Measurements from ENCODE around the gene NAT14.

The NAT14 gene

DNA sequence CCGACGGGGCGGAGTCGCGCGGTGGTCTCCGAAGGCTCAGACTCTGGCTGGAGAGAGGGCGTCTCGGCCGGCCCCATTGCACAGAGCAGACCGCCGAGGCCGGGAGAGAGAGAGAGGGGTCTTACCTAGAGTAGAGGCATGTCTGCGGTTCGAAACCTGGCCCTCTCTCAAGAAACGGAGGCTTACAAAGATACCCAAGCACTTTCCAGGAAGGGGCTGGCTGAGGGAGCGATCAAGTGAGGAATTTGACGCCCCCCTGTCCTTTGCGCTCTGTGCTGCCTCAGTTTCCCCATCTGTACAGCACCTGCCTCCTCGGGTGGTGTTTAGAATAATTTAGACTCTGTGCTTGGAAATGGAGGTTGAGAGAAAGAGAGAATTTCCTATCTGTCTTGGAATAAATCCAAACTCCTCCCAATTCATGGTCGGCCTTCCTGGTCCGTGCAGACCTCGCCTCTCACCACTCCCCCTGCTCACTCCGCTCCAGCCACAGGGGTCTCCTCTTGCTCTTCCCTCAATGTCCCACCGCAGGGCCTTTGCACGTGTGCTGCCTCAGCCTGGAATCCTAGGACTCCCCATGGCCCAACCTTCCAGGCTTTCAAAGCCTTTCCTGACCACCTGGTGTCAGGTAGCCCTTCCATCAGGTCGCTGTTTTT lies 22.9 kb upstream of the NAT14 start:
- TF ChIP-seq SIN3A (IDR thresholded peaks at IDR 0.05; ENCODE audit: borderline replicate concordance, insufficient read depth, low read length) (no peak), POLR2AphosphoS5 (IDR thresholded peaks at IDR 0.05; ENCODE audit: low read depth, low read length) (no peak; the same call in 1 of the 2 replicates), TAF1 (IDR thresholded peaks at IDR 0.05; ENCODE audit: borderline replicate concordance, insufficient read depth, low read length) (no peak), FOXP2 (optimal IDR thresholded peaks at IDR 0.05; ENCODE audit: borderline replicate concordance, extremely low read depth, extremely low read length, insufficient read depth) (no peak)
- TF ChIP-seq, protein P1, sequence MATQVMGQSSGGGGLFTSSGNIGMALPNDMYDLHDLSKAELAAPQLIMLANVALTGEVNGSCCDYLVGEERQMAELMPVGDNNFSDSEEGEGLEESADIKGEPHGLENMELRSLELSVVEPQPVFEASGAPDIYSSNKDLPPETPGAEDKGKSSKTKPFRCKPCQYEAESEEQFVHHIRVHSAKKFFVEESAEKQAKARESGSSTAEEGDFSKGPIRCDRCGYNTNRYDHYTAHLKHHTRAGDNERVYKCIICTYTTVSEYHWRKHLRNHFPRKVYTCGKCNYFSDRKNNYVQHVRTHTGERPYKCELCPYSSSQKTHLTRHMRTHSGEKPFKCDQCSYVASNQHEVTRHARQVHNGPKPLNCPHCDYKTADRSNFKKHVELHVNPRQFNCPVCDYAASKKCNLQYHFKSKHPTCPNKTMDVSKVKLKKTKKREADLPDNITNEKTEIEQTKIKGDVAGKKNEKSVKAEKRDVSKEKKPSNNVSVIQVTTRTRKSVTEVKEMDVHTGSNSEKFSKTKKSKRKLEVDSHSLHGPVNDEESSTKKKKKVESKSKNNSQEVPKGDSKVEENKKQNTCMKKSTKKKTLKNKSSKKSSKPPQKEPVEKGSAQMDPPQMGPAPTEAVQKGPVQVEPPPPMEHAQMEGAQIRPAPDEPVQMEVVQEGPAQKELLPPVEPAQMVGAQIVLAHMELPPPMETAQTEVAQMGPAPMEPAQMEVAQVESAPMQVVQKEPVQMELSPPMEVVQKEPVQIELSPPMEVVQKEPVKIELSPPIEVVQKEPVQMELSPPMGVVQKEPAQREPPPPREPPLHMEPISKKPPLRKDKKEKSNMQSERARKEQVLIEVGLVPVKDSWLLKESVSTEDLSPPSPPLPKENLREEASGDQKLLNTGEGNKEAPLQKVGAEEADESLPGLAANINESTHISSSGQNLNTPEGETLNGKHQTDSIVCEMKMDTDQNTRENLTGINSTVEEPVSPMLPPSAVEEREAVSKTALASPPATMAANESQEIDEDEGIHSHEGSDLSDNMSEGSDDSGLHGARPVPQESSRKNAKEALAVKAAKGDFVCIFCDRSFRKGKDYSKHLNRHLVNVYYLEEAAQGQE (IDR thresholded peaks at IDR 0.05; ENCODE audit: insufficient read depth in 1 of 2, low read depth in 2 of 2, low read length in 2 of 2) = no peak

DNA sequence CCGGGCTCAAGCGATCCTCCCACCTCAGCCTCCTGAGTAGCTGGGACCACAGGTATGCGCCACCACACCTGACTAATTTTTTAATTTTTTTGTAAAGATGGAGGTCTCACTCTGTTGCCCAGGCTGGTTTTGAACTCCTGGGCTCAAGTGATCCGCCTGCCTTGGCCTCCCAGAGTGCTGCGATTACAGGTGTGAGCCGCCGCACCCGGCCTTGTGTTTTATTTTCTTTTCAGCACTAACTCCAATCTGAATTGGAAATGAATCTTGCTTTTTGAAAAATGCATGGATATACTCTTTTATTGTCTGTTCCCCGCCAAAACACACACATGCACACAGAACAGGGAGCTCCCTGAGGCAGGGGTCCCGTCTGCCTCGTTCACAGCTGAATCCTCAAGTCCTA lies 22.3 kb upstream of the NAT14 start:
- TF ChIP-seq FOXP2 (optimal IDR thresholded peaks at IDR 0.05; ENCODE audit: borderline replicate concordance, extremely low read depth, extremely low read length, insufficient read depth) (no peak), POLR2AphosphoS5 (IDR thresholded peaks at IDR 0.05; ENCODE audit: low read depth, low read length) (no peak), TAF1 (IDR thresholded peaks at IDR 0.05; ENCODE audit: borderline replicate concordance, insufficient read depth, low read length) (no peak), SIN3A (IDR thresholded peaks at IDR 0.05; ENCODE audit: borderline replicate concordance, insufficient read depth, low read length) (no peak)
- TF ChIP-seq, protein P1 (IDR thresholded peaks at IDR 0.05; ENCODE audit: insufficient read depth in 1 of 2, low read depth in 2 of 2, low read length in 2 of 2) = no peak

DNA sequence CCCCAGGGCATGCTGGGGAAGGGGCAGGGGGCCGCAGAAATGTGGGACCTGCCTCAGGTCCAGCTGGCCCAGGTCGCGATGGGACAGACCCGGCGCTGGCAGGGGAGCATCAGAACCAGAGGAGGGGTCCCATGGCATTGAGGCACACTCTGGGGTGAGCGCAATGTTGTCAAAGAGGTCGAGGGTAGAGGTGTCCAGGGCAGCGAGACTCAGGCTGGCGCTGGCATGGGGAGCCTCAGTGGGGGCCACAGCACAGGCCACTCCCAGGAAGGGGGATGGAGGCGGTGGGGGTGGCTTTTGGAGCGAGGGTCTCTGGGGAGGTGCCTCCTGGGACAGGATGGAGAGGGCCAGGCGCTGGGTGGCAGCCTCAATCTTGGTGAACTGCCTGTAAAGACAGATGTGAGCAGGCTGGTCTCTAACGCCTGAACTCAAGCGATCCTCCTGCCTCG lies 21.4 kb upstream of the NAT14 start:
- TF ChIP-seq, protein P1 (IDR thresholded peaks at IDR 0.05; ENCODE audit: insufficient read depth in 1 of 2, low read depth in 2 of 2, low read length in 2 of 2) = no peak
- no peak for TF ChIP-seq TAF1 (IDR thresholded peaks at IDR 0.05; ENCODE audit: borderline replicate concordance, insufficient read depth, low read length)
- no peak for TF ChIP-seq POLR2AphosphoS5 (IDR thresholded peaks at IDR 0.05; ENCODE audit: low read depth, low read length)
- TF ChIP-seq SIN3A (IDR thresholded peaks at IDR 0.05; ENCODE audit: borderline replicate concordance, insufficient read depth, low read length) = no peak
- TF ChIP-seq FOXP2 (optimal IDR thresholded peaks at IDR 0.05; ENCODE audit: borderline replicate concordance, extremely low read depth, extremely low read length, insufficient read depth) = no peak

DNA sequence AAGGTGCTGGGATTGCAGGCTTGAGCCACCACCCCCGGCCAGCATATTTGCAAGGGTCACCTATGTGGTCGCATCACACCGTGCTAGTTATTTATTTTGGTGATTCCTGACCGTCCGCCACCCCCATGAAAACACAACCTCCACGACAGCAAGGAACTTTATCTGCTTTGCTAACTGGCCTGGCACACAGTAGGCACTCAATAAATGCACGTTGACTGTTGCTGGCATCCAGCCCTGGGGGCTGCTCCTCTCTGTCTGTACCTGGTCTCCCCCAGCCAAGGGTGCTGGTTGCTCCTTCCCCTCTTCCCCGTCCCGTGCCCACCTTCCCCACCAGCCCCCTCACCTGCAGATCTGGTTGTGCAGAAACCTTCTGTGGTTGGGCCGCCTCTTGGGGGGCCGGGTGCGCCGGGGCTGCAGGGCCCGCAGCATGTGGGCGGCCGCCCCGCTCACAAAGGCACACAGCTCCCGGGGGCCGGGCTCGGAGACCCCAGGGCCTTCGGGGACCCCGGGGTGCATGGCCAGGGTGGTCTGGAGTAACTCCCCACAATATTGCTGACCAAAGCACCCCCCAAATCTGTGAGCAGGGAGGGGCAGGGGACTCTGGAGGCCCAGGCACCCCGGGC lies 20.8 kb upstream of the NAT14 start:
- TF ChIP-seq POLR2AphosphoS5 (IDR thresholded peaks at IDR 0.05; ENCODE audit: low read depth, low read length) = no peak
- TF ChIP-seq, protein P1 (IDR thresholded peaks at IDR 0.05; ENCODE audit: insufficient read depth in 1 of 2, low read depth in 2 of 2, low read length in 2 of 2) = no peak
